SK-N-SH treated with all-trans-retinoic acid at 6 μM for 48 hours (cell line): Measurements from ENCODE around the gene GGA1.

ENCODE experiments used
- ATAC-seq: fragments of 200-7000 bp; cut with Tn5 transposase; 3 replicates; pipeline ENCODE4 v1.9.1; 2020; ENCODE audit warnings: mild to moderate bottlenecking, moderate library complexity
- ARNTL ChIP-seq: fragments of 450-650 bp; formaldehyde crosslinking; IDR thresholded peaks from 2 replicates; pipeline ENCODE4 v1.5.0; 2020; ENCODE audit warnings: low read depth, mild to moderate bottlenecking, moderate library complexity, borderline replicate concordance
- BACH2 ChIP-seq: fragments of 250-450 bp; sonication (Bioruptor Pico); IDR thresholded peaks from 2 replicates; pipeline ENCODE4 v1.9.0; 2021; ENCODE audit warnings: mild to moderate bottlenecking, borderline replicate concordance
- CREB5 ChIP-seq: fragments of 250-450 bp; sonication (Bioruptor Pico); IDR thresholded peaks from 2 replicates; pipeline ENCODE4 v1.5.1; 2020; ENCODE audit warnings: low read depth, mild to moderate bottlenecking, moderate library complexity
- CSDC2 ChIP-seq: fragments of 250-450 bp; sonication (Bioruptor Pico); IDR thresholded peaks from 2 replicates; pipeline ENCODE4 v1.5.0; 2020; ENCODE audit warnings: mild to moderate bottlenecking, moderate library complexity
- ESRRG ChIP-seq: fragments of 250-450 bp; sonication (Bioruptor Pico); IDR thresholded peaks from 2 replicates; pipeline ENCODE4 v1.6.1; 2021; ENCODE audit warnings: mild to moderate bottlenecking
- GLIS3 ChIP-seq: fragments of 250-450 bp; sonication (Bioruptor Pico); IDR thresholded peaks from 2 replicates; pipeline ENCODE4 v1.5.0; 2020; ENCODE audit warnings: mild to moderate bottlenecking, moderate library complexity
- ISL1 ChIP-seq: fragments of 250-450 bp; sonication (Bioruptor Pico); IDR thresholded peaks from 2 replicates; pipeline ENCODE4 v2.1.2; 2022; ENCODE audit warnings: mild to moderate bottlenecking, moderate library complexity
- PATZ1 ChIP-seq: fragments of 250-450 bp; sonication (Bioruptor Pico); IDR thresholded peaks from 2 replicates; pipeline ENCODE4 v1.8.0; 2020; ENCODE audit warnings: mild to moderate bottlenecking, moderate library complexity, borderline replicate concordance
- PPARA ChIP-seq: fragments of 250-450 bp; sonication (Bioruptor Pico); IDR thresholded peaks from 2 replicates; pipeline ENCODE4 v1.5.0; 2020; ENCODE audit warnings: mild to moderate bottlenecking, borderline replicate concordance
- RARB ChIP-seq: fragments of 250-450 bp; sonication (Bioruptor Pico); IDR thresholded peaks from 2 replicates; pipeline ENCODE4 v1.8.0; 2021; ENCODE audit warnings: mild to moderate bottlenecking, moderate library complexity
- SNAI2 ChIP-seq: fragments of 250-450 bp; sonication (Bioruptor Pico); IDR thresholded peaks from 2 replicates; pipeline ENCODE4 v1.5.0; 2020; ENCODE audit warnings: mild to moderate bottlenecking, moderate library complexity
- TCF4 ChIP-seq: fragments of 250-450 bp; sonication (Bioruptor Pico); IDR thresholded peaks from 2 replicates; pipeline ENCODE4 v1.8.0; 2021; ENCODE audit warnings: mild to moderate bottlenecking, moderate library complexity, borderline replicate concordance
- TOX ChIP-seq: fragments of 250-450 bp; sonication (Bioruptor Pico); IDR thresholded peaks from 2 replicates; pipeline ENCODE4 v1.8.0; 2021; ENCODE audit warnings: mild to moderate bottlenecking, moderate library complexity, borderline replicate concordance
- TSHZ2 ChIP-seq: fragments of 250-450 bp; sonication (Bioruptor Pico); IDR thresholded peaks from 2 replicates; pipeline ENCODE4 v1.5.0; 2020; ENCODE audit warnings: mild to moderate bottlenecking, moderate library complexity
- ZC3H10 ChIP-seq: fragments of 250-450 bp; sonication (Bioruptor Pico); IDR thresholded peaks from 2 replicates; pipeline ENCODE4 v1.5.1; 2021; ENCODE audit warnings: mild to moderate bottlenecking, moderate library complexity
- ZFP3 ChIP-seq: fragments of 250-450 bp; sonication (Bioruptor Pico); IDR thresholded peaks from 2 replicates; pipeline ENCODE4 v1.5.0; 2020; ENCODE audit warnings: mild to moderate bottlenecking, moderate library complexity
- ZFP30 ChIP-seq: fragments of 450-650 bp; formaldehyde crosslinking; IDR thresholded peaks from 2 replicates; pipeline ENCODE4 v1.5.0; 2022; ENCODE audit warnings: mild to moderate bottlenecking, moderate library complexity
- ZNF565 ChIP-seq: fragments of 450-650 bp; formaldehyde crosslinking; conservative IDR thresholded peaks from 2 replicates; pipeline ENCODE4 v1.5.0; 2020; ENCODE audit warnings: low read depth, mild to moderate bottlenecking, moderate library complexity
- ZNF70 ChIP-seq: fragments of 450-650 bp; formaldehyde crosslinking; IDR thresholded peaks from 2 replicates; pipeline ENCODE4 v1.5.0; 2020; ENCODE audit warnings: mild to moderate bottlenecking, moderate library complexity
- ZNF8 ChIP-seq: fragments of 450-650 bp; formaldehyde crosslinking; IDR thresholded peaks from 2 replicates; pipeline ENCODE4 v1.5.0; 2020; ENCODE audit warnings: mild to moderate bottlenecking, moderate library complexity

The GGA1 gene

GRCh38 chr22:37617431-37617830 is 8.8 kb downstream of the GGA1 start (continued):
- TF ChIP-seq PATZ1 (CRISPR knock-in tag) (no peak), ESRRG (CRISPR knock-in tag) (no peak), ZNF8 (CRISPR knock-in tag) (no peak), ISL1 (CRISPR knock-in tag) (no peak), ZFP3 (CRISPR knock-in tag) (no peak), GLIS3 (no peak)

- ATAC-seq = no peak
- TF ChIP-seq ZNF8 (CRISPR knock-in tag) (no peak), ZC3H10 (CRISPR knock-in tag) (no peak), ARNTL (CRISPR knock-in tag) (no peak), CSDC2 (CRISPR knock-in tag) (no peak), TCF4 (CRISPR knock-in tag) (no peak), PPARA (CRISPR knock-in tag) (no peak), ESRRG (CRISPR knock-in tag) (no peak), CREB5 (CRISPR knock-in tag) (no peak), ZFP30 (no peak), TSHZ2 (CRISPR knock-in tag) (no peak), PATZ1 (CRISPR knock-in tag) (no peak), GLIS3 (no peak), SNAI2 (no peak), ZNF70 (CRISPR knock-in tag) (no peak), ZFP3 (CRISPR knock-in tag) (no peak), ZNF565 (CRISPR knock-in tag) (no peak)
- TF ChIP-seq, all 23 proteins: peak for 0
Observed at GRCh38 chr22:37618072-37618656, 9.5 kb downstream of the GGA1 start.

- no peak for ATAC-seq
- no peak for TF ChIP-seq ZFP30
- TF ChIP-seq TOX (CRISPR knock-in tag) = no peak
- TF ChIP-seq ZC3H10 (CRISPR knock-in tag) = no peak
- no peak for TF ChIP-seq ZNF565 (CRISPR knock-in tag)
- TF ChIP-seq RARB (CRISPR knock-in tag) = no peak
- no peak for TF ChIP-seq SNAI2
- TF ChIP-seq ZNF70 (CRISPR knock-in tag) = no peak
- TF ChIP-seq PPARA (CRISPR knock-in tag) = no peak
- TF ChIP-seq TCF4 (CRISPR knock-in tag) = no peak
- TF ChIP-seq BACH2 = no peak
- TF ChIP-seq CREB5 (CRISPR knock-in tag) = no peak
Observed at GRCh38 chr22:37618674-37619073, 10.0 kb downstream of the GGA1 start.
